GM12873 (cell line): ENCODE data around the gene DTHD1.

ENCODE experiments used
- TF ChIP-seq, protein P1 (sequence below): IDR thresholded peaks from 2 replicates; pipeline ENCODE4 v1.5.1; 2012; ENCODE audit warnings: low read depth, mild to moderate bottlenecking, moderate library complexity, low read length, control low read depth; ENCODE audit not compliant: insufficient read depth; ENCODE audit errors: missing control alignments

Gene DTHD1

DNA sequence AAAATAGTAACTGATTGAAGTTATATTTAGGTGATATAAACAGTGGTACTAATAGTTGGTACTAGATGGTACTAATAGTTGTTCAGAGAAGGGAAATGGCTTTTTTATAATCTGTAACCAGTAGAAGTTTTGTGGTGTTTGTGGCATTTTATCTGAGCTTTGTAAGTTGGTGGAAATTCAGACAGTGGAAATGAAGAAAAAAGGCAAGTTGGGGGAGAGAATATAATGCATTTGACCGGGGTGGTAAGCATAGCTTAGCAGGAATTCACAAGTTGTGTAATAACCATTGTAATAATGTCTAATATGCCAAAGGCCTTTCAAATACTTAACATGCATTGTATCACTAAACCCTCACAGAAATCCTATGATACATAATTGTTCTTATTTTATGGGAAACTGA is 36.3 kb downstream of the DTHD1 start:
- TF ChIP-seq, protein P1, sequence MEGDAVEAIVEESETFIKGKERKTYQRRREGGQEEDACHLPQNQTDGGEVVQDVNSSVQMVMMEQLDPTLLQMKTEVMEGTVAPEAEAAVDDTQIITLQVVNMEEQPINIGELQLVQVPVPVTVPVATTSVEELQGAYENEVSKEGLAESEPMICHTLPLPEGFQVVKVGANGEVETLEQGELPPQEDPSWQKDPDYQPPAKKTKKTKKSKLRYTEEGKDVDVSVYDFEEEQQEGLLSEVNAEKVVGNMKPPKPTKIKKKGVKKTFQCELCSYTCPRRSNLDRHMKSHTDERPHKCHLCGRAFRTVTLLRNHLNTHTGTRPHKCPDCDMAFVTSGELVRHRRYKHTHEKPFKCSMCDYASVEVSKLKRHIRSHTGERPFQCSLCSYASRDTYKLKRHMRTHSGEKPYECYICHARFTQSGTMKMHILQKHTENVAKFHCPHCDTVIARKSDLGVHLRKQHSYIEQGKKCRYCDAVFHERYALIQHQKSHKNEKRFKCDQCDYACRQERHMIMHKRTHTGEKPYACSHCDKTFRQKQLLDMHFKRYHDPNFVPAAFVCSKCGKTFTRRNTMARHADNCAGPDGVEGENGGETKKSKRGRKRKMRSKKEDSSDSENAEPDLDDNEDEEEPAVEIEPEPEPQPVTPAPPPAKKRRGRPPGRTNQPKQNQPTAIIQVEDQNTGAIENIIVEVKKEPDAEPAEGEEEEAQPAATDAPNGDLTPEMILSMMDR, result no peak

DNA sequence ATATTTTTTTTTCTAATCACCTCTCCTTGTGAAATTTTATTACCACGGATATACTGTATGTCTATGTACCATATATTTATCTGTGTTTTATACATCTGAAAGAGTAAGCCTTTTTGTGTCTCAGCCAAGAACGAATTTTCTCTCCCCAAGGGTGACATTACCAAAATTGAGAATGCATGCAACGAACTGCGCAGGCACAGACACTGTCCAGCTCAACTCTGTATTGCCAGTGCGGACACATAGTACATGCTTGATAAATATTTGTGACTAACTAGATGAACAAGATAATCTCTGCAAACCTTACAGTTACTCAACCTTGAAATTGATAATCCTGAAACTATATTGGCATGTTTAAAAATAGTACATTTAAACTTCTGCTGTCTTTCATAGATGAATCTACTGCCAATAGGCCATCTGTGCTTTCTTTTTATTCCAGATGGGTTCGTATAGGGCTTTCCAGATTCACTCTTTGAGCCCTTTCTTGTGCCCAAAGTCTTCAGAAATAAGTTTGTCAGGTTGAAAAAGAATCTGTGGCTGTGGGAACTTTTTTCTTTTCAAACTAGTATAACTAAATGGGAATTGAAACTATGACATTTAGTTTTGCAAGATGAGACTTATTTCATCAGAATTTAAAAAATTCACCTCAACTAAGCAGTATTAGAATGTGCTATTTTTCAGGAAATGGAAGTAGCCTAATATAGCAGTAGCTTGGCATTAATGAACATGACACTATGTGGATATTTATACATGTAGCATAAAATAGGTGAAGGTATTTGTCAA is 38.9 kb downstream of the DTHD1 start:
- TF ChIP-seq, protein P1, result no peak

DNA sequence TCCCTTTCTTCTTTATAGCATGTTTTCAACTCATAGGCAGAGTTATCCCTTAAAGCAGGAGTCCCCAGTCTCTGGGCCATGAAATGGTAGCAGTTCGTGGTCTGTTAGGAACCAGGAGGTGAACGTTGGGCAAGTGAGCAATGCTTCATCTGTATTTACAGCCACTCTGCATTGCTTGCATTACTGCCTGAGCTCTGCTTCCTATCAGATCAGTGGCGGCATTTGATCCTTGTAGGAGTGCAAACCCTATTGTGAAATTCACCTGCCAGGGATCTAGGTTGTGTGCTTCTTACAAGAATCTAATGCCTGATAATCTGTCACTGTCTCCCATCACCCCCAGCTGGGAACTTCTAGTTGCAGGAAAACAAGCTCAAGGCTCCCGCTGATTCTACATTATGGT is 39.8 kb downstream of the DTHD1 start:
- TF ChIP-seq, protein P1, result no peak

DNA sequence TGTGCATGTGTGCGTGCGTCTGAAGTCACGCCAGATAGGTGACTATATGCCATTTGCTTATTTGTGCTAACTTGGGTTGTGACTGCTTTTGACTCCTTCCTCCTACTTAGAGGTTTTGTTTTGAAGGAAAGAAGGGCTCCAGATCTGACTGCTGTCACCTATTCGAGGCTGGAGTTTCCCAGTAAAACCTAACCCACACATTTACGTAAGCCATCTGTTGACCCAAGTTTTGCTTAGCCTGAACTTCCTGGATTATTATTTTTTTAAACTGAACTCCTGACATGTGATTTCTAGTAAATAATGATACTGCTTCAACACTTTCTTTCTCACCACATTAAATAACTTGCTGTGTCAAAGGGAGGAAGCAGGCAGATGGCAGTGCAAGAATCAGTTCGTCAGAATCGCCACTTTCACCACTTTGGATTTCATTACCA is 41.5 kb downstream of the DTHD1 start:
- TF ChIP-seq, protein P1, result no peak

DNA sequence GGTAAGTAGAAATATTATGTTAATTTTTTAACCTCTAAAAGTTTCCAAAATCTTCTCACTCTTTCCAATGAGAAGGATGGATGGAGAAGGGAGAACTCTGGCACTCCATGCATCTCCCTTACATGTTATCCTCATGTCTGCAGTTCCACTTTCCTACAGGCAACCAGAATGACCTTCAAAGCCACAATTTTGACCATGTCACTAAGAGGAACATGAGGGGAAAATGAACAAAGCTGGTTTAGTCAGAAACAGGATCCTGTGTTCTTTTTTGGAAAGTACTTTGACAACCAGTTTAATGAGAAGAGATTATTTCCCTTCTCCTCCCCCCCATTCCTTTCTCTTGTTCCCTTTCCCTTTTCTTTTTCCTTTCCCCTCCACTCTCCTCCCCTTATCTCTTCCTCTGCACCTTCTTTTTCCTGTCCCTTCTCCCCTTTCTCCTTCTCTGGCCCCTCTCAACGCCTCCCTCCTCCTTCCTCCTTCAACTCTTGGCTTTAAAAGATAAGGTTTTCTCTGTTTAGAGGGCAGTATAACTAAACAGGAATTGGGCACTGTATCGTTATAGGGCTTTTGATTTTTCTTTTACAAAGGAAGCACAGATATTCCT is 42.5 kb downstream of the DTHD1 start:
- TF ChIP-seq, protein P1, result no peak

DNA sequence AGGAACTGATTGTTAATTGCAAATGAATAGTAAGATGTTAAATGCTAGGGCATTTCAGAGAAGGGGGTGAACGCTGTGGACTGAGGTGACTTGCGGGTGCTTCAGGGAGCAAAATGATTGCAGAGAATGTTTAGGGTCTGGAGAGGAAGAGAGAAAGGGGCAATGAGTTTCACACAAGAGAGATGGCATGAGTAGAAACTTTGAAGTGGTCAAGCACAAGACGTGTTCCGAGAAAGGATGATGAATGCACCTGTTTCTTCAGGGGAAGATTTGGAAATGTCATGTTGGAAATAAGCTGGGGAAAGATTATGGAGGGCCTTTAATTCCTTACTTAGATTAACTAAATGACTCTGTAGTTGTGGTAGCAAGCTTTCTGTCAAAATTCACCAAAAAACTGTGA is 43.4 kb downstream of the DTHD1 start:
- TF ChIP-seq, protein P1, result no peak

DNA sequence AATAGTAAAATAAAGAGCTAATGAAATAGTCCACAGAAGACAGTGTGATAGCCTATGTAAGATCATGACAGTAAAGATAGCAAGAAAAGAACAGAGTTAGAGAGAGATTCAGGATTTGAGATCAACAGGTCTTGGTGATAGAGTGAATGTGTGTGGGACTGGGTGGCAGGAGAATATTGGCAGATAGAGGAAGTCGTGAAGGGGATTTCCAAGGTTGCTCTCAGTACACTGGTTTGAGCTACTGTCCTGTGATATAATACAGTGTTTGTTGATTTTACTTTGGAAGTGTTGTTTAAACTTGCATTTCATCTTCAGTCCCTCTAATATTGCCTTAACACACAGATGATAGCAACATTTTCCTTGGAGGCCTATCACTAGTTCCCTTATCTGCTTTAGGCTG is 44.1 kb downstream of the DTHD1 start:
- TF ChIP-seq, protein P1, result no peak
